SK-N-SH (cell line): ENCODE measurements around the gene MYDGF. TPM values are rescaled to one million over a fixed set of nuclear protein-coding genes. Genes with fewer than 3 reads are reported as not detected.

ENCODE experiments used
- CTCF ChIA-PET: fragments of 300-600, 350-600 bp; formaldehyde crosslinking; extraction: SDS; loops from one replicate; lab custom pipeline; 2021; lab: Yijun Ruan, JAX
- POLR2A ChIA-PET: fragments of 350-600 bp; sonication (Branson Sonifier 250); formaldehyde crosslinking; extraction: SDS; loops from one replicate; lab custom pipeline; 2020; ENCODE audit warnings: antibody characterized with exemption, inconsistent platforms; lab: Yijun Ruan, JAX
- DNase-seq: peaks from one replicate; pipeline ENCODE4 v3.0.0; 2012
- H2AFZ ChIP-seq: fragments of 200-600 bp; sonication (generic); 2 replicates; pipeline ENCODE4 v1.8.1; 2016; ENCODE audit warnings: antibody characterized with exemption, mild to moderate bottlenecking, low read depth
- H3F3A ChIP-seq: fragments of 200-600 bp; sonication (generic); replicated peaks from 2 replicates; pipeline ENCODE3; 2016; ENCODE audit warnings: antibody characterized with exemption, mild to moderate bottlenecking; ENCODE audit not compliant: insufficient read depth
- H3K27ac ChIP-seq, 2 experiments: fragments of 200-500 bp in 1 of 2; fragments of 200-600 bp in 1 of 2; sonication (Bioruptor generic) in 1 of 2; sonication (generic), shearing (Covaris generic) in 1 of 2; 2 replicates each; pipeline versions ENCODE4 v1.5.1 to v1.6.1; 2014 to 2016; ENCODE audit warnings: low read depth in 2 of 2, inconsistent platforms in 1 of 2, low read length in 1 of 2, mild to moderate bottlenecking in 1 of 2, mixed read lengths in 1 of 2
- H3K27me3 ChIP-seq: fragments of 200-600 bp; sonication (generic), shearing (Covaris generic); 2 replicates; pipeline ENCODE4 v1.6.1; 2016; ENCODE audit warnings: mixed run types; ENCODE audit not compliant: insufficient read depth
- H3K36me3 ChIP-seq, 2 experiments: fragments of 200-500 bp in 1 of 2; fragments of 200-600 bp in 1 of 2; sonication (Bioruptor generic) in 1 of 2; sonication (generic) in 1 of 2; replicated peaks in 1 of 2; 2 replicates each; pipeline versions ENCODE3 to v1.5.1; 2014 to 2016; ENCODE audit warnings: low read length in 1 of 2, mild to moderate bottlenecking in 1 of 2; ENCODE audit not compliant: insufficient read depth in 2 of 2, control insufficient read depth in 1 of 2
- H3K4me1 ChIP-seq, 2 experiments: fragments of 200-500 bp in 1 of 2; fragments of 200-600 bp in 1 of 2; sonication (Bioruptor generic) in 1 of 2; sonication (generic), shearing (Covaris generic) in 1 of 2; 2 replicates each; pipeline versions ENCODE4 v1.5.1 to v1.6.1; 2014 to 2016; ENCODE audit warnings: low read depth in 1 of 2, low read length in 1 of 2, mixed run types in 1 of 2; ENCODE audit not compliant: insufficient read depth in 2 of 2, control insufficient read depth in 1 of 2
- H3K4me2 ChIP-seq: fragments of 200-600 bp; sonication (generic), shearing (Covaris generic); 2 replicates; pipeline ENCODE4 v1.6.1; 2017; ENCODE audit warnings: mixed run types
- H3K4me3 ChIP-seq, 2 experiments: fragments of 200-500 bp in 1 of 2; fragments of 200-600 bp in 1 of 2; sonication (Bioruptor generic) in 1 of 2; sonication (generic), shearing (Covaris generic) in 1 of 2; 2 replicates each; pipeline versions ENCODE4 v1.5.1 to v1.8.1; 2014 to 2016; ENCODE audit warnings: low read depth in 2 of 2, inconsistent platforms in 1 of 2, low read length in 1 of 2, mild to moderate bottlenecking in 1 of 2, mixed read lengths in 1 of 2, moderate library complexity in 1 of 2
- H3K79me2 ChIP-seq: fragments of 200-600 bp; sonication (generic); 2 replicates; pipeline ENCODE4 v1.8.1; 2017; ENCODE audit warnings: mild to moderate bottlenecking; ENCODE audit not compliant: insufficient read depth
- H3K9ac ChIP-seq: fragments of 200-600 bp; sonication (generic); 2 replicates; pipeline ENCODE4 v1.6.1; 2017; ENCODE audit warnings: mixed run types
- H3K9me2 ChIP-seq: fragments of 200-600 bp; sonication (generic); 2 replicates; pipeline ENCODE4 v1.6.1; 2017; ENCODE audit warnings: mixed run types
- H3K9me3 ChIP-seq: fragments of 200-600 bp; sonication (generic); 2 replicates; pipeline ENCODE4 v1.6.1; 2017; ENCODE audit warnings: mixed run types, mild to moderate bottlenecking, moderate library complexity
- H4K20me1 ChIP-seq: fragments of 200-600 bp; sonication (generic); 2 replicates; pipeline ENCODE4 v1.6.1; 2017; ENCODE audit warnings: mild to moderate bottlenecking, mixed run types; ENCODE audit not compliant: insufficient read depth
- CHD2 ChIP-seq: fragments of 150-350 bp; IDR thresholded peaks from 2 replicates; pipeline ENCODE4 v1.6.1; 2018; ENCODE audit warnings: low read length; ENCODE audit not compliant: partially characterized antibody
- ELF1 ChIP-seq: IDR thresholded peaks from 2 replicates; pipeline ENCODE4 v1.4.0; 2012
- EP300 ChIP-seq, 2 experiments: IDR thresholded peaks; 2 replicates each; pipeline versions ENCODE4 v1.4.0 to v1.6.1; 2012; ENCODE audit warnings: borderline replicate concordance in 1 of 2, low read depth in 1 of 2, low read length in 1 of 2
- FOXJ3 ChIP-seq: sonication (generic); formaldehyde crosslinking; IDR thresholded peaks from 2 replicates; pipeline ENCODE4 v1.5.1; 2020; ENCODE audit warnings: mild to moderate bottlenecking, missing genetic modification reagents
- GATA2 ChIP-seq: sonication (generic); formaldehyde crosslinking; IDR thresholded peaks from 2 replicates; pipeline ENCODE4 v1.5.0; 2020; ENCODE audit warnings: mild to moderate bottlenecking, missing genetic modification reagents
- JUND ChIP-seq: IDR thresholded peaks from 2 replicates; pipeline ENCODE4 v1.4.0; 2012
- MXI1 ChIP-seq: IDR thresholded peaks from 2 replicates; pipeline ENCODE4 v1.6.1; 2012; ENCODE audit warnings: mild to moderate bottlenecking, low read depth, low read length, improper control_type of control experiment
- NFIC ChIP-seq: IDR thresholded peaks from 2 replicates; pipeline ENCODE4 v1.4.0; 2012; ENCODE audit warnings: borderline replicate concordance
- NRF1 ChIP-seq: IDR thresholded peaks from 2 replicates; pipeline ENCODE4 v1.6.1; 2012; ENCODE audit warnings: low read depth, mild to moderate bottlenecking, low read length
- RCOR1 ChIP-seq: fragments of 150-350 bp; IDR thresholded peaks from 2 replicates; pipeline ENCODE4 v1.6.1; 2017; ENCODE audit warnings: antibody characterized with exemption, low read length
- USF1 ChIP-seq: IDR thresholded peaks from 2 replicates; pipeline ENCODE4 v1.4.0; 2012; ENCODE audit warnings: low read depth, borderline replicate concordance
- WGBS: methylation state at CpG from one replicate; pipeline ENCODE4 v1.1.6; 2017; ENCODE audit warnings: low lambda C conversion rate; 5-methylcytosine and 5-hydroxymethylcytosine counted together
- polyA plus RNA-seq, 3 experiments: library from polyadenylated mRNA; depleted of rRNA; stranded (reverse); fragments of >200 nt; gene quantifications; 2 replicates each; pipeline ENCODE4 v1.2.3, GENCODE V29; 2012
- TF ChIP-seq, protein P1 (sequence below): IDR thresholded peaks from 2 replicates; pipeline ENCODE4 v1.6.1; 2012; ENCODE audit warnings: mild to moderate bottlenecking, low read depth, low read length, moderate library complexity
- TF ChIP-seq, protein P2 (sequence below): fragments of 150-350 bp; IDR thresholded peaks from 2 replicates; pipeline ENCODE4 v1.6.1; 2017; ENCODE audit warnings: antibody characterized with exemption, low read length, low read depth, borderline replicate concordance
- TF ChIP-seq, protein P3 (sequence below): IDR thresholded peaks from 2 replicates; pipeline ENCODE4; 2012
- TF ChIP-seq, protein P4 (sequence below): fragments of 200-600 bp; sonication (generic); IDR thresholded peaks from 2 replicates; pipeline ENCODE4 v1.6.1; 2017; ENCODE audit warnings: antibody characterized with exemption, mild to moderate bottlenecking, moderate library complexity

MYDGF gene
- polyA plus RNA-seq, 1 of the 3 experiments (the other 2 are of a cell fraction) = 312 TPM

GRCh38 chr19:4705413-4706131 is 35.4 kb upstream of the MYDGF start (continued):
- TF ChIP-seq, protein P1, sequence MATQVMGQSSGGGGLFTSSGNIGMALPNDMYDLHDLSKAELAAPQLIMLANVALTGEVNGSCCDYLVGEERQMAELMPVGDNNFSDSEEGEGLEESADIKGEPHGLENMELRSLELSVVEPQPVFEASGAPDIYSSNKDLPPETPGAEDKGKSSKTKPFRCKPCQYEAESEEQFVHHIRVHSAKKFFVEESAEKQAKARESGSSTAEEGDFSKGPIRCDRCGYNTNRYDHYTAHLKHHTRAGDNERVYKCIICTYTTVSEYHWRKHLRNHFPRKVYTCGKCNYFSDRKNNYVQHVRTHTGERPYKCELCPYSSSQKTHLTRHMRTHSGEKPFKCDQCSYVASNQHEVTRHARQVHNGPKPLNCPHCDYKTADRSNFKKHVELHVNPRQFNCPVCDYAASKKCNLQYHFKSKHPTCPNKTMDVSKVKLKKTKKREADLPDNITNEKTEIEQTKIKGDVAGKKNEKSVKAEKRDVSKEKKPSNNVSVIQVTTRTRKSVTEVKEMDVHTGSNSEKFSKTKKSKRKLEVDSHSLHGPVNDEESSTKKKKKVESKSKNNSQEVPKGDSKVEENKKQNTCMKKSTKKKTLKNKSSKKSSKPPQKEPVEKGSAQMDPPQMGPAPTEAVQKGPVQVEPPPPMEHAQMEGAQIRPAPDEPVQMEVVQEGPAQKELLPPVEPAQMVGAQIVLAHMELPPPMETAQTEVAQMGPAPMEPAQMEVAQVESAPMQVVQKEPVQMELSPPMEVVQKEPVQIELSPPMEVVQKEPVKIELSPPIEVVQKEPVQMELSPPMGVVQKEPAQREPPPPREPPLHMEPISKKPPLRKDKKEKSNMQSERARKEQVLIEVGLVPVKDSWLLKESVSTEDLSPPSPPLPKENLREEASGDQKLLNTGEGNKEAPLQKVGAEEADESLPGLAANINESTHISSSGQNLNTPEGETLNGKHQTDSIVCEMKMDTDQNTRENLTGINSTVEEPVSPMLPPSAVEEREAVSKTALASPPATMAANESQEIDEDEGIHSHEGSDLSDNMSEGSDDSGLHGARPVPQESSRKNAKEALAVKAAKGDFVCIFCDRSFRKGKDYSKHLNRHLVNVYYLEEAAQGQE = no peak

- no peak for DNase-seq
- no peaks in the 10 kb centered on the region for H3K27me3 ChIP-seq
- no peak overlapping the region for H3K4me3 ChIP-seq
- H3K36me3 ChIP-seq = peaks cover 24 to 39% of the 10 kb centered on the region in 2 experiments
- no peak for TF ChIP-seq USF1
- TF ChIP-seq, protein P2, sequence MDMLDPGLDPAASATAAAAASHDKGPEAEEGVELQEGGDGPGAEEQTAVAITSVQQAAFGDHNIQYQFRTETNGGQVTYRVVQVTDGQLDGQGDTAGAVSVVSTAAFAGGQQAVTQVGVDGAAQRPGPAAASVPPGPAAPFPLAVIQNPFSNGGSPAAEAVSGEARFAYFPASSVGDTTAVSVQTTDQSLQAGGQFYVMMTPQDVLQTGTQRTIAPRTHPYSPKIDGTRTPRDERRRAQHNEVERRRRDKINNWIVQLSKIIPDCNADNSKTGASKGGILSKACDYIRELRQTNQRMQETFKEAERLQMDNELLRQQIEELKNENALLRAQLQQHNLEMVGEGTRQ = no peak
- 100% methylated on average over 3 of the region's 9 CpGs for WGBS
- ChIA-PET POLR2A (no interaction called here), CTCF (no interaction called here)
- no peaks in the 10 kb centered on the region for H3F3A ChIP-seq
- H3K4me1 ChIP-seq = no peaks in the 10 kb centered on the region
- H3K9ac ChIP-seq = no peak overlapping the region
- H3K27ac ChIP-seq = no peak overlapping the region
- no peaks in the 10 kb centered on the region for H3K9me3 ChIP-seq
- H3K9me2 ChIP-seq = no peaks in the 10 kb centered on the region
- no peak overlapping the region for H2AFZ ChIP-seq
- no peak overlapping the region for H3K4me2 ChIP-seq
- H4K20me1 ChIP-seq = no peaks in the 10 kb centered on the region
- H3K79me2 ChIP-seq = no peaks in the 10 kb centered on the region; the same call in 1 of the 2 replicates
Measured at GRCh38 chr19:4704317-4704673, 34.2 kb upstream of the MYDGF start.

GRCh38 chr19:4703671-4704316 is 33.7 kb upstream of the MYDGF start:
- Histone ChIP-seq H3K9me2 (no peaks in the 10 kb centered on the region), H3K4me1 (no peaks in the 10 kb centered on the region), H3K4me3 (no peak overlapping the region), H3K79me2 (no peaks in the 10 kb centered on the region; the same call in 1 of the 2 replicates), H3K27ac (no peak overlapping the region), H3K4me2 (no peak overlapping the region), H3K27me3 (no peaks in the 10 kb centered on the region), H3K9ac (no peak overlapping the region), H3K9me3 (no peaks in the 10 kb centered on the region), H3F3A (no peaks in the 10 kb centered on the region), H2AFZ (no peak overlapping the region), H4K20me1 (no peaks in the 10 kb centered on the region), H3K36me3 (peaks cover 24 to 41% of the 10 kb centered on the region in 2 experiments)
- no peak for DNase-seq
- WGBS = 97% methylated on average over 24 of the region's 28 CpGs
- ChIA-PET CTCF (no interaction called here), POLR2A (interaction anchor here (0.6 kb wide), 1 partner anchor 98 kb away, joined by 8 read pairs; no protein-coding TSS in a partner anchor)
- TF ChIP-seq, protein P3, sequence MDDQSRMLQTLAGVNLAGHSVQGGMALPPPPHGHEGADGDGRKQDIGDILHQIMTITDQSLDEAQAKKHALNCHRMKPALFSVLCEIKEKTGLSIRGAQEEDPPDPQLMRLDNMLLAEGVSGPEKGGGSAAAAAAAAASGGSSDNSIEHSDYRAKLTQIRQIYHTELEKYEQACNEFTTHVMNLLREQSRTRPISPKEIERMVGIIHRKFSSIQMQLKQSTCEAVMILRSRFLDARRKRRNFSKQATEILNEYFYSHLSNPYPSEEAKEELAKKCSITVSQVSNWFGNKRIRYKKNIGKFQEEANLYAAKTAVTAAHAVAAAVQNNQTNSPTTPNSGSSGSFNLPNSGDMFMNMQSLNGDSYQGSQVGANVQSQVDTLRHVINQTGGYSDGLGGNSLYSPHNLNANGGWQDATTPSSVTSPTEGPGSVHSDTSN = no peak
- TF ChIP-seq NFIC (no peak), FOXJ3 (CRISPR knock-in tag) (no peak), RCOR1 (no peak), JUND (no peak), GATA2 (CRISPR knock-in tag) (no peak), MXI1 (no peak), ELF1 (no peak), EP300 (IDR thresholded peaks at IDR 0.05; ENCODE audit: borderline replicate concordance in 1 of 2, low read depth in 1 of 2, low read length in 1 of 2) (no peak), CHD2 (no peak), NRF1 (no peak)
- TF ChIP-seq, protein P4, sequence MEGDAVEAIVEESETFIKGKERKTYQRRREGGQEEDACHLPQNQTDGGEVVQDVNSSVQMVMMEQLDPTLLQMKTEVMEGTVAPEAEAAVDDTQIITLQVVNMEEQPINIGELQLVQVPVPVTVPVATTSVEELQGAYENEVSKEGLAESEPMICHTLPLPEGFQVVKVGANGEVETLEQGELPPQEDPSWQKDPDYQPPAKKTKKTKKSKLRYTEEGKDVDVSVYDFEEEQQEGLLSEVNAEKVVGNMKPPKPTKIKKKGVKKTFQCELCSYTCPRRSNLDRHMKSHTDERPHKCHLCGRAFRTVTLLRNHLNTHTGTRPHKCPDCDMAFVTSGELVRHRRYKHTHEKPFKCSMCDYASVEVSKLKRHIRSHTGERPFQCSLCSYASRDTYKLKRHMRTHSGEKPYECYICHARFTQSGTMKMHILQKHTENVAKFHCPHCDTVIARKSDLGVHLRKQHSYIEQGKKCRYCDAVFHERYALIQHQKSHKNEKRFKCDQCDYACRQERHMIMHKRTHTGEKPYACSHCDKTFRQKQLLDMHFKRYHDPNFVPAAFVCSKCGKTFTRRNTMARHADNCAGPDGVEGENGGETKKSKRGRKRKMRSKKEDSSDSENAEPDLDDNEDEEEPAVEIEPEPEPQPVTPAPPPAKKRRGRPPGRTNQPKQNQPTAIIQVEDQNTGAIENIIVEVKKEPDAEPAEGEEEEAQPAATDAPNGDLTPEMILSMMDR = no peak
